Measurements from ENCODE around the gene ITIH3.
A peak's percentile ranks its signal among the peaks of the same experiment; 100 is the strongest.

The ITIH3 gene

DNA sequence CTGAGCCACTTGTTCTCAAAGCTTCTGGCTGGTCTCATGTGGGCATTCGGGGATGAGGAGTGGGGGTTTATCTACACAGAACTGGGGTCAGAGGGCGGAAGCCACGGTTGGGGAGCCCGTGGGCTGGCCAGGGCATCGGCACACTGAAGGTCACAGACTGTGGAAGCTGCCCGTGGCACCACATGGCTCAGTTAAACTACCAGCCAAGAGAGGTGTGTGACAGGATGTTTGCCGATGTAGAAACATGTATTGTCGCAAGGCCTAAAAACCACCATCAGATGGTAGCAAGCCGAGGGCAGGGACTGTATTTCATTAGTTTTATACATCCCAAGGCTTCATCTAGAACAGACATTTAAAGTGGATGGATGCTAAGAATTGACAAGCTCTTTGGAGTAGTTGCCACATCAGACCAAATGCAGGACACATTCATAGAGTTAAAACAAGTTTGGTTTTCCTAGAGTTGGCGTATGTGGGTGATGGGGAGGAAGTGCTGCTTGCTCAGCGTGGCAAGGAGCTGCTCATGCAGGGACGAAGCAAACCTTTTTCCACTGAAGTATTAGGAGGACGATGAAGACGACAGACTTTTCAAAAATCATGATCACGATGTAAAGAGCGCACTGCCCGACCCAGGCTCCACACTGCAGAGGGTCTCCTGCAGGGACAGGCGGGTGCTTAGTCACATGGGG lies 49.8 kb downstream of the ITIH3 start:
- no peak for DNase-seq (ENCODE audit: low read depth in 2 of 2)

- DNase-seq (ENCODE audit: low read depth in 2 of 2), result no peak
These were observed 50.6 kb downstream of the ITIH3 start for GRCh38 chr3:52845157-52845556.

GRCh38 chr3:52845691-52846431 lies 51.3 kb downstream of the ITIH3 start:
- DNase-seq (ENCODE audit: low read depth in 2 of 2), result no peak

GRCh38 chr3:52846432-52846965 lies 51.9 kb downstream of the ITIH3 start:
- no peak for DNase-seq (ENCODE audit: low read depth in 2 of 2)

DNA sequence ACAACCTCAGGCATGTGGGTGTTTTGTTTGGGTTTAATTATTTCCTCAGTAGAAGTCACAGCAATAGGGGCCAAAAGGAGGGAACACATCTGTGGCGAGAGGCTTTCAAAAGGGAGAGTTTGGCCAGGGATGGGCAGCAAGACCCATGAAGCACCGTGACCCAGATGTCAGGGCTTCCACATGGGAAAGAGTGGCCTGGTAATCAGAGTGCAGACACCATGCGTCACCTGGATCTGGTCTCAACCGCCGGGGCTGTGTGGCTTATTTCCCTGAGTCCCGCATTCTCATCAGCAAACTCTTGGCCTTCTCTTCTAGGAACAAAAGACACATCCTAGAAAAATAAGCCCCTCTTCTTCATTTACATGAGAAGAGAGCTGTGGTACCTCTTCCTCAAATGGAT lies 52.6 kb downstream of the ITIH3 start:
- DNase-seq (ENCODE audit: low read depth in 2 of 2), result no peak

GRCh38 chr3:52847726-52848125 lies 53.1 kb downstream of the ITIH3 start:
- DNase-seq (ENCODE audit: low read depth in 2 of 2), result no peak

- no peak for DNase-seq (ENCODE audit: low read depth in 2 of 2)
These were observed 54.0 kb downstream of the ITIH3 start for GRCh38 chr3:52848617-52849016.

DNA sequence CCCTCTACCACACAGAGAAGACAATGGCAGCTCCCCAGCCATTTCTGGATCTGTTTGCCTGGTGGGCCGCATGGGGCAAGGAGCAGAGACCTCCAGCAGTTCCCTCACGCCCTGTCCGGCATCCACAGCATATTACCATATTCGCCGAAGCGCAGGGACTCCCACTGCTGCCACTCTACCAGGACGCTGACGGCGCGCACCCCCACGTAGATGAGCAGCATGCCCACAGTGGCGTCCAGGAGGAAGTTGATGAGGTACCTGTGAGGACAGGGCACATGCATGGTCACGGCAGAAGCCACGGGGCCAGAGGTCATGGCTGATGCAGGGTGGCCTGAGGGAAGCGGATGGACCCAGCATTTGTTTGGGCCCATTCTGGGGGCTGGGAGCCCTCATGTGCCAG lies 55.1 kb downstream of the ITIH3 start:
- no peak for DNase-seq (ENCODE audit: low read depth in 2 of 2)

- peak in 1 of 2 donors; percentile 7 for DNase-seq (ENCODE audit: low read depth in 2 of 2)
These were observed 56.8 kb downstream of the ITIH3 start for GRCh38 chr3:52851348-52851747.

DNA sequence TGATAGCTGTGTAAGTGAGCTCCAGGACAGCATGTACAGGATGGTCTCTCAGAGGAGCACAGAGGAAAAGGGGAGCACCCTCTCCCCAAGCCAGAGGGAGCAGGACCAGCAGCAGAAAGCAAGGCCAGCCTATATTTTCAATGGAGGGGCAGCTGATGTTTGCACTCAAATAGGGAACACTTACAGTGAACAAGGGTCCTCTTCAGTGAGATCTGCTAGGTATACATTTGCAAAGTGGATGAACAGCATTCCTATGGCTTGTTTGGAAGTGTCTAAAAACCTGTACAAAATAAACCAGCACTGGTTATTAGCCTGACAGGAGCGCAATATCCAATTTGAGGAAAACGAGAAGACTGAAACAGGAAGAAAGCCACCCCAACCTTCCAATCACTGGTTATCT lies 57.8 kb downstream of the ITIH3 start:
- DNase-seq (ENCODE audit: low read depth in 2 of 2), result no peak

- DNase-seq (ENCODE audit: low read depth in 2 of 2), result no peak
These were observed 59.4 kb downstream of the ITIH3 start for GRCh38 chr3:52854013-52854412.

GRCh38 chr3:52856666-52857065 lies 62.1 kb downstream of the ITIH3 start:
- no peak for DNase-seq (ENCODE audit: low read depth in 2 of 2)

GRCh38 chr3:52857133-52857532 lies 62.5 kb downstream of the ITIH3 start:
- DNase-seq (ENCODE audit: low read depth in 2 of 2), result no peak

- DNase-seq (ENCODE audit: low read depth in 2 of 2), result no peak
These were observed 63.3 kb downstream of the ITIH3 start for GRCh38 chr3:52857864-52858263.
